Measurements from ENCODE around the gene MAP2K2. TPM values are rescaled to one million over a fixed set of nuclear protein-coding genes. Genes with fewer than 3 reads are reported as not detected.

The MAP2K2 gene
- total and polyA plus RNA-seq, 5 experiments from 2014 or later: 48.0 to 134 (median 101) TPM

- POLR2A ChIA-PET: interaction anchor here (1.2 to 5.0 kb wide), 3 partner anchors 10 to 28 kb away, joined by 3 to 32 read pairs (median 6); partner anchors contain the start of gene ZBTB7A
- H3K9me3 Mint-ChIP-seq: no peaks in the 10 kb centered on the region
- H3K27ac Mint-ChIP-seq: no peak overlapping the region
- ATAC-seq (no peak), DNase-seq (no peak)
- H3K4me1 Mint-ChIP-seq: peaks cover 0 to 8% (median 3%) of the 10 kb centered on the region in 4 donors
- H3K4me3 Mint-ChIP-seq: no peak overlapping the region
- H3K27me3 Mint-ChIP-seq: no peaks in the 10 kb centered on the region
- H3K36me3 Mint-ChIP-seq: peaks cover 0 to 23% (median 6%) of the 10 kb centered on the region in 3 donors
Observed at GRCh38 chr19:4094761-4095487, 29.0 kb downstream of the MAP2K2 start.

GRCh38 chr19:4094291-4094690 is 29.6 kb downstream of the MAP2K2 start:
- H3K4me1 Mint-ChIP-seq: peaks cover 3 to 12% (median 9%) of the 10 kb centered on the region in 4 donors
- no peak overlapping the region for H3K4me3 Mint-ChIP-seq
- H3K36me3 Mint-ChIP-seq: peaks cover 0 to 21% (median 6%) of the 10 kb centered on the region in 3 donors
- POLR2A ChIA-PET: interaction anchor here (1.2 to 5.0 kb wide), 3 partner anchors 10 to 28 kb away, joined by 3 to 32 read pairs (median 6); partner anchors contain the start of gene ZBTB7A
- no peak overlapping the region for H3K27ac Mint-ChIP-seq
- no peaks in the 10 kb centered on the region for H3K27me3 Mint-ChIP-seq
- ATAC-seq: no peak
- no peaks in the 10 kb centered on the region for H3K9me3 Mint-ChIP-seq
- no peak for DNase-seq

GRCh38 chr19:4093643-4094175 is 30.2 kb downstream of the MAP2K2 start:
- H3K36me3 Mint-ChIP-seq: peaks cover 0 to 21% (median 6%) of the 10 kb centered on the region in 3 donors
- no peaks in the 10 kb centered on the region for H3K27me3 Mint-ChIP-seq
- DNase-seq: no peak
- peak overlapping the region in 6 of 10 donors; percentile 28 to 69 (median 58) for H3K27ac Mint-ChIP-seq
- POLR2A ChIA-PET: interaction anchor here (0.6 to 5.0 kb wide), 3 partner anchors 11 to 573 kb away, joined by 3 to 32 read pairs (median 4); partner anchors contain the start of gene ZBTB7A
- peaks cover 6 to 18% (median 15%) of the 10 kb centered on the region in 4 donors for H3K4me1 Mint-ChIP-seq
- no peaks in the 10 kb centered on the region for H3K9me3 Mint-ChIP-seq
- H3K4me3 Mint-ChIP-seq: no peak overlapping the region
- no peak for ATAC-seq

GRCh38 chr19:4090356-4091220 is 33.3 kb downstream of the MAP2K2 start:
- H3K4me3 Mint-ChIP-seq: peak overlapping the region in 1 of 10 donors; percentile 11
- peaks cover 0 to 5% (median 0%) of the 10 kb centered on the region in 3 donors for H3K36me3 Mint-ChIP-seq
- H3K27ac Mint-ChIP-seq: peak overlapping the region in 8 of 10 donors; percentile 3 to 96 (median 88)
- no peaks in the 10 kb centered on the region for H3K9me3 Mint-ChIP-seq
- H3K27me3 Mint-ChIP-seq: no peaks in the 10 kb centered on the region
- POLR2A ChIA-PET: interaction anchor here (0.5 to 2.3 kb wide), 11 partner anchors 8 to 660 kb away, joined by 4 to 48 read pairs (median 8); partner anchors contain the start of genes PIAS4 and ZBTB7A
- H3K4me1 Mint-ChIP-seq: peaks cover 18 to 48% (median 41%) of the 10 kb centered on the region in 4 donors
- ATAC-seq (no peak), DNase-seq (no peak)

GRCh38 chr19:4089946-4090345 is 34.0 kb downstream of the MAP2K2 start:
- H3K4me1 Mint-ChIP-seq: peaks cover 18 to 51% (median 41%) of the 10 kb centered on the region in 4 donors
- no peak for ATAC-seq
- peaks cover 0 to 5% (median 0%) of the 10 kb centered on the region in 3 donors for H3K36me3 Mint-ChIP-seq
- no peaks in the 10 kb centered on the region for H3K27me3 Mint-ChIP-seq
- peak overlapping the region in 9 of 10 donors; percentile 78 to 96 (median 92) for H3K27ac Mint-ChIP-seq
- H3K9me3 Mint-ChIP-seq: no peaks in the 10 kb centered on the region
- POLR2A ChIA-PET: interaction anchor here (0.5 to 2.3 kb wide), 13 partner anchors 9 to 659 kb away, joined by 4 to 48 read pairs (median 6); partner anchors contain the start of genes PIAS4 and ZBTB7A
- no peak for DNase-seq
- H3K4me3 Mint-ChIP-seq: peak overlapping the region in 4 of 10 donors; percentile 4 to 71 (median 38)

- Mint-ChIP-seq H3K27ac (peak overlapping the region; percentile 78 to 96 (median 94)), H3K27me3 (no peaks in the 10 kb centered on the region), H3K4me1 (peaks cover 18 to 56% (median 46%) of the 10 kb centered on the region in 4 donors), H3K9me3 (no peaks in the 10 kb centered on the region), H3K36me3 (peaks cover 0 to 5% (median 0%) of the 10 kb centered on the region in 3 donors), H3K4me3 (peak overlapping the region; percentile 58 to 84 (median 78))
- ATAC-seq: peak; percentile 48 to 56
- POLR2A ChIA-PET: interaction anchor here (0.5 to 2.3 kb wide), 20 partner anchors 9 to 1811 kb away, joined by 3 to 48 read pairs (median 6); partner anchors contain the start of genes PIAS4 and ZBTB7A
- peak in 7 of 10 donors; percentile 14 to 64 (median 40) for DNase-seq
Observed at GRCh38 chr19:4089400-4089908, 34.5 kb downstream of the MAP2K2 start.

- Mint-ChIP-seq H3K9me3 (no peaks in the 10 kb centered on the region), H3K27ac (peak overlapping the region; percentile 78 to 96 (median 94)), H3K36me3 (peaks cover 0 to 5% (median 0%) of the 10 kb centered on the region in 3 donors), H3K27me3 (no peaks in the 10 kb centered on the region), H3K4me1 (peaks cover 20 to 59% (median 49%) of the 10 kb centered on the region in 4 donors), H3K4me3 (peak overlapping the region; percentile 58 to 84 (median 78))
- DNase-seq: peak in 8 of 10 donors; percentile 33 to 75 (median 56)
- peak; percentile 76 to 83 for ATAC-seq
- POLR2A ChIA-PET: interaction anchor here (0.5 to 2.3 kb wide), 19 partner anchors 9 to 1811 kb away, joined by 3 to 48 read pairs (median 6); partner anchors contain the start of gene ZBTB7A
Observed at GRCh38 chr19:4088975-4089374, 34.9 kb downstream of the MAP2K2 start.

- no peak for ATAC-seq
- Mint-ChIP-seq H3K27me3 (no peaks in the 10 kb centered on the region), H3K4me1 (peaks cover 22 to 64% (median 55%) of the 10 kb centered on the region in 4 donors), H3K27ac (peak overlapping the region; percentile 78 to 96 (median 94)), H3K9me3 (no peaks in the 10 kb centered on the region), H3K4me3 (peak overlapping the region; percentile 58 to 85 (median 78)), H3K36me3 (no peaks in the 10 kb centered on the region)
- DNase-seq: no peak
- POLR2A ChIA-PET: interaction anchor here (0.6 to 2.3 kb wide), 16 partner anchors 8 to 498 kb away, joined by 3 to 48 read pairs (median 5); partner anchors contain the start of gene ZBTB7A
Observed at GRCh38 chr19:4087787-4088679, 35.9 kb downstream of the MAP2K2 start.

- Mint-ChIP-seq H3K4me3 (peak overlapping the region in 9 of 10 donors; percentile 31 to 70 (median 51)), H3K27ac (peak overlapping the region in 8 of 10 donors; percentile 50 to 94 (median 76)), H3K4me1 (peaks cover 22 to 69% (median 61%) of the 10 kb centered on the region in 4 donors), H3K36me3 (no peaks in the 10 kb centered on the region), H3K27me3 (no peaks in the 10 kb centered on the region), H3K9me3 (no peaks in the 10 kb centered on the region)
- POLR2A ChIA-PET: interaction anchor here (0.7 to 1.8 kb wide), 6 partner anchors 8 to 52 kb away, joined by 3 to 17 read pairs (median 4); partner anchors contain the start of gene ZBTB7A
- ATAC-seq (no peak), DNase-seq (no peak)
Observed at GRCh38 chr19:4086411-4086867, 37.5 kb downstream of the MAP2K2 start.

- POLR2A ChIA-PET: interaction anchor here (1.1 to 2.0 kb wide), 4 partner anchors 11 to 321 kb away, joined by 3 to 6 read pairs (median 3); no protein-coding TSS in a partner anchor
- H3K4me1 Mint-ChIP-seq: peaks cover 20 to 65% (median 57%) of the 10 kb centered on the region in 4 donors
- H3K4me3 Mint-ChIP-seq: peak overlapping the region in 9 of 10 donors; percentile 20 to 79 (median 69)
- no peaks in the 10 kb centered on the region for H3K36me3 Mint-ChIP-seq
- no peaks in the 10 kb centered on the region for H3K27me3 Mint-ChIP-seq
- H3K9me3 Mint-ChIP-seq: no peaks in the 10 kb centered on the region
- ATAC-seq (no peak), DNase-seq (no peak)
- peak overlapping the region; percentile 83 to 94 (median 92) for H3K27ac Mint-ChIP-seq
Observed at GRCh38 chr19:4084547-4084877, 39.4 kb downstream of the MAP2K2 start.

All from naive thymus-derived CD8-positive, alpha-beta T cell (primary cell).